ENCODE measurements around the gene ZNF799.
"Not testable (repeated sequence)": the region's sequence is repeated elsewhere in the genome, so short reads cannot be mapped to it uniquely, and the experiment has no call there.

ZNF799 gene

GRCh38 chr19:12425236-12425887, 24.3 kb upstream of the ZNF799 start:
- DNase-seq (ENCODE audit: low spot score), result no peak
- in situ Hi-C loops (cut with MboI; ENCODE audit: low sequenced_read_pairs, unreplicated experiment), result no loop called here
- TF ChIP-seq, protein P1, sequence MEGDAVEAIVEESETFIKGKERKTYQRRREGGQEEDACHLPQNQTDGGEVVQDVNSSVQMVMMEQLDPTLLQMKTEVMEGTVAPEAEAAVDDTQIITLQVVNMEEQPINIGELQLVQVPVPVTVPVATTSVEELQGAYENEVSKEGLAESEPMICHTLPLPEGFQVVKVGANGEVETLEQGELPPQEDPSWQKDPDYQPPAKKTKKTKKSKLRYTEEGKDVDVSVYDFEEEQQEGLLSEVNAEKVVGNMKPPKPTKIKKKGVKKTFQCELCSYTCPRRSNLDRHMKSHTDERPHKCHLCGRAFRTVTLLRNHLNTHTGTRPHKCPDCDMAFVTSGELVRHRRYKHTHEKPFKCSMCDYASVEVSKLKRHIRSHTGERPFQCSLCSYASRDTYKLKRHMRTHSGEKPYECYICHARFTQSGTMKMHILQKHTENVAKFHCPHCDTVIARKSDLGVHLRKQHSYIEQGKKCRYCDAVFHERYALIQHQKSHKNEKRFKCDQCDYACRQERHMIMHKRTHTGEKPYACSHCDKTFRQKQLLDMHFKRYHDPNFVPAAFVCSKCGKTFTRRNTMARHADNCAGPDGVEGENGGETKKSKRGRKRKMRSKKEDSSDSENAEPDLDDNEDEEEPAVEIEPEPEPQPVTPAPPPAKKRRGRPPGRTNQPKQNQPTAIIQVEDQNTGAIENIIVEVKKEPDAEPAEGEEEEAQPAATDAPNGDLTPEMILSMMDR (IDR thresholded peaks at IDR 0.05; ENCODE audit: borderline replicate concordance, control extremely low read depth, extremely low read depth, insufficient read depth, missing control alignments), result no peak

DNA sequence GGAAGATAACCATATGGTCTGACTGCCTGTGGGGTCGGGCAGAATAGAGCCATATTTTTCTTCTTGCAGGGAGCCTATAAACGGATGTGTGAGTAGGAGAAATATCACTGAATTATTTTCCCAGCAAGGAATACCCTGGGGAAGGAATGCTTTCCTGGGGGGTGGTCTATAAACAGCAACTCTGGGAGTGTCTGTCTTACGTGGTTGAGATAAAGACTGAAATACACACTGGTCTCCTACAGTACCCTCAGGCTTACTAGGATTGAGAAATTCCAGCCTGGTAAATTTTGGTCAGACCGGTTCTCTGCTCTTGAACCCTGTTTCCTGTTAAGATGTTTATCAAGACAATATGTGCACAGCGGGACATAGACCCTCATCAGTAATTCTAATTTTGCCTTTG, 16.2 kb upstream of the ZNF799 start:
- not testable (repeated sequence) for DNase-seq (ENCODE audit: low spot score)

GRCh38 chr19:12411893-12412292, 10.8 kb upstream of the ZNF799 start:
- in situ Hi-C loops (cut with MboI; ENCODE audit: low sequenced_read_pairs, unreplicated experiment), result no loop called here
- no peak for DNase-seq (ENCODE audit: low spot score)

More for the DNA sequence above, 16.2 kb upstream of the ZNF799 start:
- in situ Hi-C loops (cut with MboI; ENCODE audit: low sequenced_read_pairs, unreplicated experiment), result not testable (repeated sequence)

DNA sequence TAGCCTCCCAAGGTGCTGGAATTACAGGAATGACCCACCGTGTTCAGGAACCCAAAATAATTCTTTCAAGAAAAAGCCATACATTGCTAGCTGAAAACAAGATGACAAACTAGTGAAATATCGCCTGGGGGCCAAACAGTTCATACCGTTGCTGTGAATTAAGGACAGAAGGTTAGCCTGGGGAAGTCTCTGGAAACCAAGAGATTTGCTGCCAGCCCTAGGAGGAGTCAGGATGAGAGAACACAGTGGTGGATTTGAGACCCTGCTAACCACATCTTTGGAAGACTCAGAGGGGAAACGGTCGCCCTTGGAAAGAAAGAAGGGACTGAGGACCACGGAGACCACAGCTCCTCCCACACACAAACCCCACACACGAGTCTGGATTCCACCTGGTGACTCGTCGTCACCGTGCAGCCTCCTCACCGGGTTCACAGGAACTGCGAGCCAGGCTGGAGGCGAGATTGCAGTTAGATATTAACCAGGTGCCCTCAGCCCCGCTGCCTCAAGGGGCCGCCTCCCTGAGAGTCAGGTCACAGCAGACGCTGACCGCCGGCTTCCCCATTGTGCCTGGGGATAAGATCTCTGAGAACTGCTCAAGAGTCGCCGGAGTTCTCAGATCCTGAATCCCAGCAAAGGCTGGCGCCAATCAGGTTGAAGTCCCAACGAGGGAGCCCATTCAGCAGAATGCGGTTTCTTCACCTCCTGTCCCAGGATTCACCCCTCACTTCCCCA, 1.0 kb downstream of the ZNF799 start:
- DNase-seq (ENCODE audit: low spot score); in situ Hi-C loops (cut with MboI; ENCODE audit: low sequenced_read_pairs, unreplicated experiment): not testable (repeated sequence)

More at GRCh38 chr19:12411893-12412292, 10.8 kb upstream of the ZNF799 start:
- TF ChIP-seq, protein P1 (IDR thresholded peaks at IDR 0.05; ENCODE audit: borderline replicate concordance, control extremely low read depth, extremely low read depth, insufficient read depth, missing control alignments), result no peak

- DNase-seq (ENCODE audit: low spot score); in situ Hi-C loops (cut with MboI; ENCODE audit: low sequenced_read_pairs, unreplicated experiment): not testable (repeated sequence)
These were observed 9.9 kb downstream of the ZNF799 start for GRCh38 chr19:12391148-12391547.

DNA sequence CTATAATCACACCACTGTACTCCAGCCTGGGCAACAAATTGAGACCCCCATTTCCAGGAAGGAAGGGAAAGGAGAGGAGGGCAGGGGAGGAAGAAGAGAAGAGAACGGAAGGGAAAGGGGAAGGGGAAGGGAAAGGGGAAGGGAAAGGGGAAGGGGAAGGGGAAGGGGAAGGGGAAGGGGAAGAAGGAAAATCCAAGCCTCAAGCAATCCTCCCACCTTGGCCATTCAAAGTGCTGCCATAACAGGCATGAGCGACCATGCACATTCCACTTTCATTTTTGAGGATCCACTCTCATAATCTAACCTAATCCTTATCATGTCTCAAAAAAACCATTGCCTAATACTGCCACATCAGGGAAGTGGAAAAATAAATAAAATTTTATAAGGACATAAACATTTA, 14.7 kb downstream of the ZNF799 start:
- DNase-seq (ENCODE audit: low spot score); in situ Hi-C loops (cut with MboI; ENCODE audit: low sequenced_read_pairs, unreplicated experiment): not testable (repeated sequence)

GRCh38 chr19:12380444-12380737, 20.7 kb downstream of the ZNF799 start:
- TF ChIP-seq, protein P1 (IDR thresholded peaks at IDR 0.05; ENCODE audit: borderline replicate concordance, control extremely low read depth, extremely low read depth, insufficient read depth, missing control alignments), result no peak
- in situ Hi-C loops (cut with MboI; ENCODE audit: low sequenced_read_pairs, unreplicated experiment), result no loop called here
- DNase-seq (ENCODE audit: low spot score), result no peak

- DNase-seq (ENCODE audit: low spot score), result no peak
- TF ChIP-seq, protein P1 (IDR thresholded peaks at IDR 0.05; ENCODE audit: borderline replicate concordance, control extremely low read depth, extremely low read depth, insufficient read depth, missing control alignments), result no peak
- in situ Hi-C loops (cut with MboI; ENCODE audit: low sequenced_read_pairs, unreplicated experiment), result no loop called here
These were observed 21.2 kb downstream of the ZNF799 start for GRCh38 chr19:12379732-12380443.
